Activated naive CD4-positive, alpha-beta T cell treated with anti-CD3 and anti-CD28 coated beads, Interleukin-2, amount 10 ng/mL, durations not matched to agents 7 days and 5 days (primary cell): ENCODE data around the gene HFM1.
"Not testable (repeated sequence)": the region's sequence is repeated elsewhere in the genome, so short reads cannot be mapped to it uniquely, and the experiment has no call there.

ENCODE experiments used
- CTCF ChIA-PET: fragments of 350-600 bp; sonication (Branson Sonifier 250); formaldehyde crosslinking; loops from one replicate; lab custom pipeline; 2021; ENCODE audit warnings: antibody characterized with exemption; lab: Charles Lee
- DNase-seq: peaks from one replicate; pipeline ENCODE4 v3.0.0-alpha.2; 2020
- H3K27ac Mint-ChIP-seq: one replicate; pipeline ENCODE4 v1.8.0; 2021; ENCODE audit warnings: mild to moderate bottlenecking, moderate library complexity, mixed read lengths
- H3K27me3 Mint-ChIP-seq: one replicate; pipeline ENCODE4 v1.8.0; 2021; ENCODE audit warnings: mild to moderate bottlenecking, mixed read lengths
- H3K36me3 Mint-ChIP-seq: one replicate; pipeline ENCODE4 v1.8.0; 2021; ENCODE audit warnings: mixed read lengths
- H3K4me1 Mint-ChIP-seq: one replicate; pipeline ENCODE4 v1.8.0; 2021; ENCODE audit warnings: mixed read lengths
- H3K4me3 Mint-ChIP-seq: one replicate; pipeline ENCODE4 v1.8.0; 2021; ENCODE audit warnings: mild to moderate bottlenecking, moderate library complexity, mixed read lengths
- H3K9me3 Mint-ChIP-seq: one replicate; pipeline ENCODE4 v1.8.0; 2021; ENCODE audit warnings: mixed read lengths

The HFM1 gene

GRCh38 chr1:91404151-91405012 is at the start of gene HFM1:
HFM1 (minus strand) TSS chr1:91404837; CDS start chr1:91401082, 3,755 bp downstream.
- Mint-ChIP-seq H3K36me3 (no peaks in the 10 kb centered on the region), H3K4me1 (peaks cover 6% of the 10 kb centered on the region), H3K4me3 (peak within 1 kb of the TSS; percentile 65), H3K27ac (no peak within 1 kb of the TSS), H3K27me3 (peaks cover 59% of the 10 kb centered on the region), H3K9me3 (no peaks in the 10 kb centered on the region)
- CTCF ChIA-PET: interaction anchor here (0.7 to 0.9 kb wide), 2 partner anchors 25 to 580 kb away, joined by 3 read pairs; no protein-coding TSS in a partner anchor
- peak; percentile 64 for DNase-seq

- H3K4me3 Mint-ChIP-seq: no peak overlapping the region
- no peaks in the 10 kb centered on the region for H3K4me1 Mint-ChIP-seq
- peaks cover 4% of the 10 kb centered on the region for H3K27me3 Mint-ChIP-seq
- DNase-seq: no peak
- H3K9me3 Mint-ChIP-seq: no peaks in the 10 kb centered on the region
- CTCF ChIA-PET: no interaction called here
- no peaks in the 10 kb centered on the region for H3K36me3 Mint-ChIP-seq
- H3K27ac Mint-ChIP-seq: no peak overlapping the region
Measured at GRCh38 chr1:91454136-91454535, 49.5 kb upstream of the HFM1 start.

GRCh38 chr1:91450260-91450659 is 45.6 kb upstream of the HFM1 start:
- Mint-ChIP-seq H3K4me3 (no peak overlapping the region), H3K4me1 (no peaks in the 10 kb centered on the region), H3K36me3 (no peaks in the 10 kb centered on the region), H3K27ac (no peak overlapping the region), H3K9me3 (peaks cover 2% of the 10 kb centered on the region), H3K27me3 (peaks cover 4% of the 10 kb centered on the region)
- no peak for DNase-seq
- CTCF ChIA-PET: no interaction called here

- peaks cover 15% of the 10 kb centered on the region for H3K9me3 Mint-ChIP-seq
- H3K4me1 Mint-ChIP-seq, H3K27ac Mint-ChIP-seq, H3K27me3 Mint-ChIP-seq, H3K4me3 Mint-ChIP-seq, CTCF ChIA-PET, H3K36me3 Mint-ChIP-seq, DNase-seq: not testable (repeated sequence)
Measured at GRCh38 chr1:91447782-91448181, 43.1 kb upstream of the HFM1 start.

DNA sequence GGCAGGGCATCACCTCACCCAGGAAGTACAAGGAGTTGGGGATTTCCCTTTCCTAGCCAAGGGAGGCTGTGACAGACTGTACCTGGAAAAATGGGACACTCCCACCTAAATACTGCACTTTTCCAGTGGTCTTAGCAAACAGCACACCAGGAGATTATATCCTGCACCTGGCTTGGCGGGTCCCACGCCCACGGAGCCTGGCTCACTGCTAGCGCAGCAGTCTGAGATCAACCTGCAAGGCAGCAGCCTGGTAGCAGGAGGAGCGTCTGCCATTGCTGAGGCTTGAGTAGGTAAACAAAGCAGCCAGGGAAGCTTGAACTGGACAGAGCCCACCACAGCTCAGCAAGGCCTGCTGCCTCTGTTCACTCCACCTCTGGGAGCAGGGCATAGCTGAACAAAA is 37.3 kb upstream of the HFM1 start:
- H3K36me3 Mint-ChIP-seq, H3K27me3 Mint-ChIP-seq, CTCF ChIA-PET, H3K4me1 Mint-ChIP-seq, DNase-seq, H3K27ac Mint-ChIP-seq, H3K4me3 Mint-ChIP-seq: not testable (repeated sequence)
- H3K9me3 Mint-ChIP-seq: peaks cover 13% of the 10 kb centered on the region

DNA sequence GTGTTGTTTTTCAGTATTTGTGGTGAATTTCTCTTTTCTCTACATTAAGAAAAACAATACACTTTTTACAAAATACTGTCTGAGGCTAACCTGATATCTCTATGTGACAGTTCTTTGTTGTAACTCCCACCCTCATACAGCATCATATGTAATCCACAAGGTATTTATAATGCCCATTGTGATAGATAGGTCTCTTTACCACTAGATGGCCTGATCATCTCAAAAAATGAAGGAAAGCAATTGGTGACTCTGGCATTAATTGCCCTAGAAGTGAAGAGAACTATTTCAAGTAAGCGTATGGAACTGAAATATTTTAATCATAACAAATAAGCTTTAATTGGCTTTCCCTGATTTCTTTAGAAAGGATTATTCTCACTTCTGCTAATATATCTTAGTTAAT is 36.2 kb upstream of the HFM1 start:
- no peak overlapping the region for H3K27ac Mint-ChIP-seq
- H3K4me3 Mint-ChIP-seq: no peak overlapping the region
- H3K27me3 Mint-ChIP-seq: peaks cover 10% of the 10 kb centered on the region
- no peaks in the 10 kb centered on the region for H3K36me3 Mint-ChIP-seq
- no peaks in the 10 kb centered on the region for H3K4me1 Mint-ChIP-seq
- CTCF ChIA-PET: no interaction called here
- H3K9me3 Mint-ChIP-seq: peaks cover 13% of the 10 kb centered on the region
- no peak for DNase-seq

- CTCF ChIA-PET: no interaction called here
- Mint-ChIP-seq H3K9me3 (peaks cover 10% of the 10 kb centered on the region), H3K4me3 (no peak overlapping the region), H3K27me3 (peaks cover 10% of the 10 kb centered on the region), H3K36me3 (no peaks in the 10 kb centered on the region), H3K4me1 (no peaks in the 10 kb centered on the region), H3K27ac (no peak overlapping the region)
- DNase-seq: no peak
Measured at GRCh38 chr1:91439016-91439415, 34.4 kb upstream of the HFM1 start.

- peaks cover 25% of the 10 kb centered on the region for H3K27me3 Mint-ChIP-seq
Measured at GRCh38 chr1:91428182-91428798, 23.7 kb upstream of the HFM1 start.

GRCh38 chr1:91427741-91428140 is 23.1 kb upstream of the HFM1 start:
- Mint-ChIP-seq H3K4me3 (no peak overlapping the region), H3K36me3 (no peaks in the 10 kb centered on the region), H3K9me3 (no peaks in the 10 kb centered on the region), H3K27ac (no peak overlapping the region), H3K27me3 (peaks cover 25% of the 10 kb centered on the region), H3K4me1 (no peaks in the 10 kb centered on the region)
- CTCF ChIA-PET: no interaction called here
- DNase-seq: no peak

More at GRCh38 chr1:91428182-91428798, 23.7 kb upstream of the HFM1 start:
- CTCF ChIA-PET: no interaction called here
- no peaks in the 10 kb centered on the region for H3K36me3 Mint-ChIP-seq
- H3K9me3 Mint-ChIP-seq: no peaks in the 10 kb centered on the region
- no peak overlapping the region for H3K4me3 Mint-ChIP-seq
- H3K4me1 Mint-ChIP-seq: no peaks in the 10 kb centered on the region
- no peak for DNase-seq
- no peak overlapping the region for H3K27ac Mint-ChIP-seq

- H3K27me3 Mint-ChIP-seq: peaks cover 25% of the 10 kb centered on the region
- H3K4me3 Mint-ChIP-seq, H3K9me3 Mint-ChIP-seq, CTCF ChIA-PET, H3K27ac Mint-ChIP-seq, H3K4me1 Mint-ChIP-seq, H3K36me3 Mint-ChIP-seq, DNase-seq: not testable (repeated sequence)
Measured at GRCh38 chr1:91422523-91422922, 17.9 kb upstream of the HFM1 start.

DNA sequence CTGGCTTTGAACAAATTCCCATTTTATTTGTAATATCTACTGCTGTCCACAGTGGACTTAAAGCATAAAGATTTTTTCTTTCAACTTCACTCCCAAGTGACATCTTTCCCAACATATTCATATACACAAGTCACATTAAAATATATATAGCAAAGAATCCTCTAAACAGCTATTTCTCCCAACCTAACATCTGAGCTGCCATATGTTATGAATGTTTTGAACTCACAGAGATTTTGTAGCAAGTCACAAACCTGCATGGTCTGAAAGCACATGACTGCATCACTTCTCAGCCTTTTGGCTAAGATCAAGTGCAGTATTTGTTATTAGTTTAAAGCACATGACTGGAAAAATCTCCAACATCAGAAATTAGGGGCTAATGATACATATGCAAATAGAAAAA is 7.7 kb upstream of the HFM1 start:
- no peaks in the 10 kb centered on the region for H3K36me3 Mint-ChIP-seq
- no peak overlapping the region for H3K4me3 Mint-ChIP-seq
- DNase-seq: no peak
- peaks cover 23% of the 10 kb centered on the region for H3K27me3 Mint-ChIP-seq
- no peaks in the 10 kb centered on the region for H3K4me1 Mint-ChIP-seq
- no peak overlapping the region for H3K27ac Mint-ChIP-seq
- no peaks in the 10 kb centered on the region for H3K9me3 Mint-ChIP-seq
- CTCF ChIA-PET: no interaction called here

DNA sequence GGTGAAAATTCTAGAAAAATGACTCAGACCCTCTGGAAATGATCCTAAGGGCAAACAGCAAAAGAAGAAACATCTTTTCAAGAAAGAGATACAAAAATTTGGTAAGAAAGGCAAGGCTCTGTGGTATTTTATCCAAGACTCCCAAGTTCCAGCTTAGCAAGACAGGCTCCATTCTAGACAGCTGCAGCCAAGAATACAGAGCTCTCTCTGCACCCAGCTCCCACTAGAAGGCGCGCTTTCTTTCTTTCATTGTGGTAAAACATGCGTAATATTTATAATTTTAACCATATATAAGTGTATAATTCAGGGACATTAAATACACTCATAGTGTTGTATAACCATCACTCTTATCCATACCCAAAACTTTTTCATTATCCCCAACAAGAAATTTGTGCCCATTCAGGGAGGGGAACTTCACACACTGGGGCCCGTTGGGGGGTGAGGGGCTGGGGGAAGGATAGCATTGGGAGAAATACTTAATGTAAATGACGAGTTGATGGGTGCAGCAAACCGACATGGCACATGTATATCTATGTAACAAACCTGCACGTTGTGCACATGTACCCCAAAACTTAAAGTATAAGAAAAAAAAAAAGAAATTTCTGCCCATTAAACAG is 2.2 kb upstream of the HFM1 start:
- Mint-ChIP-seq H3K4me3 (no peak overlapping the region), H3K36me3 (no peaks in the 10 kb centered on the region), H3K4me1 (peaks cover 6% of the 10 kb centered on the region), H3K27ac (no peak overlapping the region), H3K27me3 (peaks cover 56% of the 10 kb centered on the region), H3K9me3 (no peaks in the 10 kb centered on the region)
- no peak for DNase-seq
- CTCF ChIA-PET: no interaction called here

GRCh38 chr1:91402023-91402422 is 2.6 kb downstream of the HFM1 start:
- Mint-ChIP-seq H3K27ac (no peak overlapping the region), H3K4me1 (peaks cover 6% of the 10 kb centered on the region), H3K9me3 (no peaks in the 10 kb centered on the region), H3K4me3 (no peak overlapping the region), H3K27me3 (peaks cover 46% of the 10 kb centered on the region), H3K36me3 (no peaks in the 10 kb centered on the region)
- CTCF ChIA-PET: no interaction called here
- no peak for DNase-seq

- H3K4me1 Mint-ChIP-seq: peaks cover 6% of the 10 kb centered on the region
- no peaks in the 10 kb centered on the region for H3K36me3 Mint-ChIP-seq
- H3K4me3 Mint-ChIP-seq: no peak overlapping the region
- no peak overlapping the region for H3K27ac Mint-ChIP-seq
- H3K27me3 Mint-ChIP-seq: peaks cover 32% of the 10 kb centered on the region
- CTCF ChIA-PET: interaction anchor here (0.6 to 0.7 kb wide), 2 partner anchors 469 to 776 kb away, joined by 4 to 5 read pairs; no protein-coding TSS in a partner anchor
- H3K9me3 Mint-ChIP-seq: no peaks in the 10 kb centered on the region
- no peak for DNase-seq
Measured at GRCh38 chr1:91400133-91400725, 4.4 kb downstream of the HFM1 start.
